H1 (cell line): ENCODE results near the gene CCDC73.

ENCODE experiments used
- BCL11A ChIP-seq, 2 experiments: IDR thresholded peaks; one replicate each; pipeline ENCODE4 v1.6.1; 2011; ENCODE audit warnings: low read depth in 2 of 2, low read length in 2 of 2, mild to moderate bottlenecking in 2 of 2
- CTCF ChIP-seq, 3 experiments: IDR thresholded peaks; 1 replicate in 2 of 3; 2 replicates in 1 of 3; pipeline versions ENCODE4 v1.5.1 to v1.6.1; 2011; ENCODE audit warnings: low read length in 3 of 3, mild to moderate bottlenecking in 3 of 3, inconsistent platforms in 2 of 3, low read depth in 1 of 3, moderate library complexity in 1 of 3; ENCODE audit not compliant: insufficient read depth in 1 of 3; ENCODE audit errors: control extremely low read depth in 1 of 3
- EP300 ChIP-seq, 2 experiments: IDR thresholded peaks; 1 replicate in 1 of 2; 2 replicates in 1 of 2; pipeline ENCODE4 v1.6.1; 2011 to 2012; ENCODE audit warnings: low read depth in 2 of 2, low read length in 2 of 2, mild to moderate bottlenecking in 2 of 2, borderline replicate concordance in 1 of 2, inconsistent platforms in 1 of 2, moderate library complexity in 1 of 2
- PHF8 ChIP-seq: fragments of 200-600 bp; sonication (generic); conservative IDR thresholded peaks from 2 replicates; pipeline ENCODE4 v1.7.1; 2012; ENCODE audit warnings: low read depth, mild to moderate bottlenecking, inconsistent platforms, low read length, moderate library complexity
- POLR2AphosphoS5 ChIP-seq: IDR thresholded peaks from 2 replicates; pipeline ENCODE4 v1.6.1; 2011; ENCODE audit warnings: low read depth, low read length
- SP1 ChIP-seq: IDR thresholded peaks from 2 replicates; pipeline ENCODE4 v1.6.1; 2011; ENCODE audit warnings: low read depth, low read length

GRCh38 chr11:32840587-32840986 lies 46.1 kb upstream of the CCDC73 start:
- TF ChIP-seq POLR2AphosphoS5 = no peak
- no peak for TF ChIP-seq EP300 (IDR thresholded peaks at IDR 0.05; ENCODE audit: borderline replicate concordance in 1 of 2, low read depth in 2 of 2, low read length in 2 of 2)
- TF ChIP-seq CTCF (IDR thresholded peaks at IDR 0.05; ENCODE audit: control extremely low read depth in 1 of 3, insufficient read depth in 1 of 3, low read depth in 1 of 3, low read length in 3 of 3) = no peak
- no peak for TF ChIP-seq BCL11A (IDR thresholded peaks at IDR 0.05; ENCODE audit: low read depth in 2 of 2, low read length in 2 of 2)
- TF ChIP-seq PHF8 = no peak
- TF ChIP-seq SP1 = no peak
